Measurements from ENCODE around the gene IL17F. TPM values are rescaled to one million over a fixed set of nuclear protein-coding genes. Genes with fewer than 3 reads are reported as not detected.
"Not testable (repeated sequence)": the region's sequence is repeated elsewhere in the genome, so short reads cannot be mapped to it uniquely, and the experiment has no call there.

IL17F gene
- total and polyA plus RNA-seq, 9 donors = not detected

GRCh38 chr6:52201046-52201445, 43.3 kb downstream of the IL17F start:
- no peak for DNase-seq
- WGBS, 3 donors = 0 to 40% (median 0%) methylated on average over 1 of the region's 1 CpG
- intact Hi-C loops (cut with DNase I) = no loop called here
- H3K9me3 ChIP-seq = peaks cover 0 to 4% of the 10 kb centered on the region in 2 donors
- no peaks in the 10 kb centered on the region for H3K27me3 ChIP-seq
- H3K4me1 ChIP-seq (ENCODE audit: insufficient read depth) = no peaks in the 10 kb centered on the region
- TF ChIP-seq CTCF (IDR thresholded peaks at IDR 0.05) (no peak), POLR2A (IDR thresholded peaks at IDR 0.05) (no peak), EP300 (IDR thresholded peaks at IDR 0.05) (no peak)
- no peak overlapping the region for H3K4me3 ChIP-seq
- no peak overlapping the region for H3K27ac ChIP-seq
- H3K36me3 ChIP-seq = no peaks in the 10 kb centered on the region

- H3K27ac ChIP-seq; H3K9me3 ChIP-seq; DNase-seq; intact Hi-C loops (cut with DNase I); H3K4me3 ChIP-seq; H3K27me3 ChIP-seq; H3K36me3 ChIP-seq; H3K4me1 ChIP-seq (ENCODE audit: insufficient read depth): not testable (repeated sequence)
- WGBS, 3 donors = 43 to 55% (median 46%) methylated on average over 5 of the region's 5 CpGs
Measured at GRCh38 chr6:52200088-52200487, 44.2 kb downstream of the IL17F start.

- DNase-seq = no peak
- no peaks in the 10 kb centered on the region for H3K36me3 ChIP-seq
- H3K27me3 ChIP-seq = no peaks in the 10 kb centered on the region
- intact Hi-C loops (cut with DNase I) = no loop called here
- H3K4me3 ChIP-seq = no peak overlapping the region
- 34 to 56% (median 36%) methylated on average over 2 of the region's 2 CpGs for WGBS, 3 donors
- H3K9me3 ChIP-seq = no peaks in the 10 kb centered on the region
- TF ChIP-seq CTCF (IDR thresholded peaks at IDR 0.05) = no peak
- no peak for TF ChIP-seq EP300 (IDR thresholded peaks at IDR 0.05)
- TF ChIP-seq POLR2A (IDR thresholded peaks at IDR 0.05) = no peak
- H3K27ac ChIP-seq = no peak overlapping the region
- H3K4me1 ChIP-seq (ENCODE audit: insufficient read depth) = no peaks in the 10 kb centered on the region
Measured at GRCh38 chr6:52195886-52196285, 48.4 kb downstream of the IL17F start.

GRCh38 chr6:52191824-52192223, 52.5 kb downstream of the IL17F start:
- Histone ChIP-seq H3K27ac (no peak overlapping the region), H3K9me3 (no peaks in the 10 kb centered on the region), H3K4me3 (no peak overlapping the region), H3K4me1 (ENCODE audit: insufficient read depth) (no peaks in the 10 kb centered on the region), H3K27me3 (no peaks in the 10 kb centered on the region), H3K36me3 (no peaks in the 10 kb centered on the region)
- WGBS, 3 donors = 29 to 44% (median 38%) methylated on average over 3 of the region's 3 CpGs
- no peak for TF ChIP-seq CTCF (IDR thresholded peaks at IDR 0.05)
- TF ChIP-seq EP300 (IDR thresholded peaks at IDR 0.05) = no peak
- TF ChIP-seq POLR2A (IDR thresholded peaks at IDR 0.05) = no peak
- DNase-seq = no peak
- intact Hi-C loops (cut with DNase I) = no loop called here

- no peaks in the 10 kb centered on the region for H3K27me3 ChIP-seq
- H3K36me3 ChIP-seq = no peaks in the 10 kb centered on the region
- no peak for DNase-seq
- H3K27ac ChIP-seq = no peak overlapping the region
- TF ChIP-seq CTCF (IDR thresholded peaks at IDR 0.05) (no peak), EP300 (IDR thresholded peaks at IDR 0.05) (no peak), POLR2A (IDR thresholded peaks at IDR 0.05) (no peak)
- no peak overlapping the region for H3K4me3 ChIP-seq
- intact Hi-C loops (cut with DNase I) = no loop called here
- H3K9me3 ChIP-seq = no peaks in the 10 kb centered on the region
- 59 to 76% (median 71%) methylated on average over 3 of the region's 3 CpGs for WGBS, 3 donors
- no peaks in the 10 kb centered on the region for H3K4me1 ChIP-seq (ENCODE audit: insufficient read depth)
Measured at GRCh38 chr6:52190409-52190808, 53.9 kb downstream of the IL17F start.

Measured in ovary (tissue), 9 donors.